Neural progenitor cell (in vitro differentiated cells): Measurements from ENCODE around the gene PSKH1.

Source experiments
- CTCF ChIP-seq: fragments of 200-600 bp; sonication (generic); IDR thresholded peaks from 2 replicates; pipeline ENCODE4 v1.5.1; 2017; ENCODE audit warnings: antibody characterized with exemption, mild to moderate bottlenecking
- EZH2phosphoT487 ChIP-seq: fragments of 200-600 bp; sonication (generic); IDR thresholded peaks from 2 replicates; pipeline ENCODE4 v1.6.1; 2017; ENCODE audit warnings: antibody characterized with exemption

- TF ChIP-seq CTCF = no peak
- no peak for TF ChIP-seq EZH2phosphoT487
These were observed 817 bp downstream of the PSKH1 start for GRCh38 chr16:67893743-67894399.
